HCT116 (cell line): ENCODE results near the gene UBE2L3.
"Not testable (repeated sequence)": the region's sequence is repeated elsewhere in the genome, so short reads cannot be mapped to it uniquely, and the experiment has no call there.

Source experiments
- ATF3 ChIP-seq: IDR thresholded peaks from 2 replicates; pipeline ENCODE4 v1.6.1; 2012
- POLR2A ChIP-seq: IDR thresholded peaks from 2 replicates; pipeline ENCODE4 v1.7.0; 2011; ENCODE audit warnings: borderline replicate concordance; ENCODE audit not compliant: insufficient read depth, insufficient read length; ENCODE audit errors: extremely low read depth

- not testable (repeated sequence) for TF ChIP-seq ATF3, POLR2A
These were observed 49.8 kb downstream of the UBE2L3 start for GRCh38 chr22:21617337-21617736.
